GM21526 (cell line): ENCODE measurements around the gene PAFAH1B2.
"Not testable (repeated sequence)": the region's sequence is repeated elsewhere in the genome, so short reads cannot be mapped to it uniquely, and the experiment has no call there.

Experiments
- ATAC-seq: cut with Tn5 transposase; IDR thresholded peaks from one replicate; pipeline ENCODE4 v1.9.1; 2021; ENCODE audit warnings: moderate library complexity; ENCODE audit not compliant: unreplicated experiment, low FRiP score

PAFAH1B2 gene

DNA sequence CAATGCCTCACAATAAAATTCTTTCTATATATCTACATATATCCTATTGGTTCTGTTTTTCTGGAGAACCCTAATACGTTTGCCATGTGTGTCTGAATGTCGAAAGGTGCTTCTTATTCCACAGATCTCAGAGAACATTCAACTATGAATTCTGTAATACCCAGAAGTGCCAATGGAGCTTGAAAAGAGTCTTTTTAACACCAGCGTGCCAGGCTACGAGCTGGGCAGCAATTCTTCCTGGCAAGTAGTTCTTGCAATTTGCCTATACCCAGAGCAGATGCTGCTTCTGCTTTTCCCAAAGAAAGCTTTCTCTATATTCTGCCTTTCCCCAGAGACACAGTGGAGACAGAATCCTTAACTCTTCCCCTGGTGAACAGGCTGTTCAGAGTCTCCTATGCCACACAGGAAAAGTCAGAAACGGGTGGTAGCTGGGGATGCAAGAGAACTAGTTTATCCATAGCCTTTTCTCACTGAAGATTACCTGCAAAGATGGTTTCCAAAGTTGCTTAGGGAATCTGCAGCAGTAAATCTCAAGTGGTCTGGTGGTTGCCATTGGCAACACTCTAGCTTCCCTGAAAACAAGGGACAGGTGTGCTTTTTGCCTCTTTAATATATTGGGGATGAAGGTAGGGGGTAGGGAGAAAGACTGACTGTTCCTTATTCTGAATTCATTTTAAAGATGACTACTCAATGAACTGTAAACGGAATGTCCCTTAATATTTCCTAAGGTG is 16.8 kb upstream of the PAFAH1B2 start:
- no peak for ATAC-seq

DNA sequence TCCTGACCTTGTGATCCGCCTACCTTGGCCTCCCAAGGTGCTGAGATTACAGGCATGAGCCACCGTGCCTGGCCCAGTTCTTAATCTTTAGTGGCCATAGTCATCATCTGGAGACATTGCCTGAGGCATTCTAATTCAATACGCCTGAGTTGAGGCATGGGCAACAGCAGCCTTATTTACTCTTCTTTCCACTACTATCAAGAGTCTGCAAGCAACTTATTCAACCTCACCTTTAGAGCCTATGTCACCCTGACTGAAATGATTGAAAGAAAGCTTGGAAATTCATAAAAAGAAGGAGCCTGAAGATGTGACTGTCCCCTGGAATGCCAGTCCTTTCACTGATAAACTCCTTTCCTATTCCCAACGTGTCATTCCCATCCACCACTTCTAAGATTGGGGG is 15.8 kb upstream of the PAFAH1B2 start:
- no peak for ATAC-seq

DNA sequence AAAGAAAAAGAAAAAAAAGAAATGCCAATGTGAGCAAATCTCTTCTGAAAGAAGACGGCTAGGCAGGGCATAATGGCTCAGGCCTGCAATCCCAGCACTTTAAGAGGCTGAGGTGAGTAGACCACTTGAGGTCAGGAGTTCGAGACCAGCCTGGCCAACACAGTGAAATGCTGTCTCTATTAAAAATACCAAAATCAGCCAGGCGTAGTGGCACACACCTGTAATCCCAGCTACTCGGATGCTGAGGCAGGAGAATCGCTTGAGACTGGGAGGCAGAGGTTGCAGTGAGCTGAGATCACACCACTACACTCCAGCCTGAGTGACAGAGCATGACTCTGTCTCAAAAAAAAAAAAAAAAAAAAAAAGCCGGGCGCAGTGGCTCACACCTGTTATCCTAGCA is 13.7 kb upstream of the PAFAH1B2 start:
- not testable (repeated sequence) for ATAC-seq

DNA sequence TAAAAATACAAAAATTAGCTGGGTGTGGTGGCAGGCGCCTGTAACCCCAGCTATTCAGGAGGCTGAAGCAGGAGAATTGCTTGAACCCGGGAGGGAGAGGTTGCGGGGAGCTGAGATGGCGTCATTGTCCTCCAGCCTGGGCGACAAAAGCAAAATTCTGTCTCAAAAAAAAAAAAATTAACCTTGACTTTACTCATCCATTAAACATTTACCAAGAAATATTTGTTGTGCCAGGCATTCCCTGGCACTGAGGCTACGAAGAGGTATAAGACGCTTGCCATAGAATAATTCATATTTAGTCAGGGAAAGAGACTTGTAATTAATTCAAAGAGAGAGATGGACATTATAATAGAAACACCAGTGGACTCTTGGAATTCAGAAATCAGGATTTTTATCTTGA is 13.2 kb upstream of the PAFAH1B2 start:
- ATAC-seq, result no peak

DNA sequence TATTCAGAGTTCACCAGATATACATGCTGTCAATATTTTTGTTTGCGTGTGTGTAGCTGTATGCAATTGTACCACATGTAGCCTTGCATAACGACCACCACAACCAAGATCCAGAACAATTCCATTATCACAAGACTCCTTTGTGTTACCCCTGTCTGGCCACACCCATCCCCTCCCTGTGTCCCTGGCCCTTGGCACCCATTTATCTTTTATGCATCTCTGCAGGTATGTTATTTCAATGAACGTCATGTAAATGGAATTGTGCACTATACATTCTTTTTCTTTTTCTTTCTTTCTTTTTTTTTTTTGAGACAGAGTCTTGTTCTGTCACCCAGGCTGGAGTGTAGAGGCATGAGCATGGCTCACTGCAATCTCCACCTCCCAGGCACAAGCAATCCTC is 9.7 kb upstream of the PAFAH1B2 start:
- no peak for ATAC-seq

DNA sequence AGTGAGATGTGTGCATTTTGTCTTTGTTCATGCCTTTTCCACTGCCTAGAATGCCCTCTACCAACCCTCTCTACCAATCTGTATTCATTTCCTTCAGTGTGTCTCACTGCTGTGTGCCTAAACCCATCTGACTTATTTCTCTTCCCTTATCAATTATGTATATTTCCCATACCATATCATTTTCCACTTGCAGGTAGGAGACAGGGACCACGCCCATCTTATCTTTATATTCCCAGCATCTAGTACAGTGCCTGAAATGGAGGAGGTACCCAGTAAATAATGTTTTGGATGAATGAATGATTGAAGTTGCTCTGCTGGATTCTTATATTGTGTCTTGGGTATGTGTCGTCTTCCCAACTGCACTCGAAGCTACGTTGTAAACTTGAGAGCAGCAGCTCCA is 9.1 kb upstream of the PAFAH1B2 start:
- not testable (repeated sequence) for ATAC-seq

DNA sequence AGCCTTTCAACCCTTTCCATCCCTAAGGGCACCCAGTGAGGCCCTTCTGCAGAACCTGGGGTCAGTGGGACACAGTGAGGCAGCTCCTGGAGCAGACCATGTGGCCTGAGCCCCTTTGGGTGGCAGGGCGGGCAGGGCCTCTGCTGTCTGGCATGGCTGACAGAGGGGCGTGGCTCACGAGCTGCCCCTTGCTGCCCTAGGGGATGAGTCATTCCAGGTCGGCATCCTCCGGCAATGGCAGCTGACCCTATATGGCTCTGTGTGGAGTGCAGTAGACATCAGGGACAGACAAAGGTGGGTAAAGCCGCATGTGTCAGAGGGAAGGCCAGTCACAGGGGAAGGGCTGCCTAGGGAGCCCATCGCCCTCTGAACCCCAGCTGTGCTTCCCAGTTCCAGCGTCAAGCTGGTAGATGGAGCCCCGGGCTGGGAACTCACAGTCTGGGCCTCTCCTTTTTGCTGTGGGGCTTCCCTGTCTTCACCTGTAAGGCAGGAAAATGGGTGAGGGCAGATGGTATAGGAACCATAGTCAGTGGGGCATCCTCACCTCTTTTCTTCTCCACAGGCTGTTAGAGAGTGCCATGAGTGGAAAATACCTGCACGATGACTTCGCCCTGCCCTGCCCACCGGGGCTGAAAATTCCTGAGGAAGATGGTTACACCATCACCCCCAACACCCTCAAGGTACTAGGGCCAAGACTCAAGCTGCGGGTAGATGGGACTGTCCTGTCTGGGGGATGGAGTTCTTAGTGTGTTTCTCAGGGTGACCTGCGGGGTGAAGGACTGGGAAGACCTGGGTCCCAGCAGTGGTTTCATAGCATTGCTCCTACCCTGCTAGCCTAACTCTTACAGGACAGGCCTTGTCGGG is 6.6 kb upstream of the PAFAH1B2 start:
- ATAC-seq, result not testable (repeated sequence)

DNA sequence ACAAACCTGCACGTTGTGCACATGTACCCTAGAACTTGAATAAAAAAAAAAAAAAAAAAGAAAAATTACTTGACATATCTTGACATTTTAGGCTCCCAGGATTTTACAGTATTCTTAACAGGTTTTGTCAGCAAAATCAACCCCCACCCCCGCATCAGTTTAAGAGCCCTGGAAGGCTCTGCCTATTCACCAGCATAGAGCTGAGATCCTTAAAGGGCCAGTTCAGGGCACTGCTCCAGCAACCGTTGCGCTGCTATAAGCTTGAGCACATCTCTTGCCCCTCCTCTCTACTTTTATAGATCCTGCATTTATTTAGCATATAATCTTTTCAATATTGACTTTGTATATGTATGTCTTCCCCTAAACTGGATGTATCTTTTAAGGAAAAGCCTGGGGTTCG is 697 bp upstream of the PAFAH1B2 start:
- ATAC-seq, result no peak

DNA sequence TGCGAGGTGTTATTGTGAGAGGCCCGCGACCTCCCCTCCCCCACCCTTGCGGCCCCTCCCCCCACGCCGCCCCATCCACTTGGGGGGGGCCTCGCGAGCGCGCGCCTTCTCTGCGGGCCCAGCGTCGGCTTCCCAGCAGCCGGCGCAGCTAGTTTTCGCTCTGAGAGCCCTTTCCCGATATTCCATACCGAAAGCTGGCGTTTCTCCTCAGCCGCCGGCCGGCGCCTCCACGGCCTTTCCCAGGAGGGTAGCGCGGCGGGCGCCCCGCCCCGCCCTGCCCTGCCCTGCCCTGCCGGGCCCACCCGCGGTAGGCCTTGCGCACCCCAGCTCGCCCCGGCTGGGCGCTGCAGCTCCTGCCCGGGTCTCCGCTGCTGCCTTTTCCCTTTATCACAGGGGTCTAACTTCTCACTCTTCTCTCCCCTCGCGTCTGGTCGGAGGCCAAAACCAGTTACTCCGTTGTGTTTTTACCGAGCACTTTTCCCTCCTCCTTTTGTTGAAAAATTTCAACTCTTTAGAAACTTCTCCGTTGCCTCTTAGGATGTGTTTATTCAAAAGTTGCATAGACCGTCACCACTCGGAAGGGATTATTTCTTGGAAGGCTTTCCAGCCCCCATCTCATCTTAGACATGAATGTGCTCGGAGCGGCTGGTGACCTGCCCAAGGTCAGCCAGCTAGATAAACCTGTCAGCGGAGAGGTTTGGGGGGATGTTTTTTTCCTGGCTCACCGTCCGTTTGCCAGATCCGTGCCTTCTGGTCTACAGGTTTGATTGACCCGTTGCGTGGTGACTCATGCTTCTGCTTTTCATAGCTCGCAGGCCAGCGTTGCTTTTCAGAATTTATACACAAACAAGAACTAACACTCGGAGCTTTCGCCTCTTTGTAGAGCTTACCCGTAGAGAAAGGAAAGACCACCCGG is 648 bp downstream of the PAFAH1B2 start:
- ATAC-seq, result peak; percentile 41

DNA sequence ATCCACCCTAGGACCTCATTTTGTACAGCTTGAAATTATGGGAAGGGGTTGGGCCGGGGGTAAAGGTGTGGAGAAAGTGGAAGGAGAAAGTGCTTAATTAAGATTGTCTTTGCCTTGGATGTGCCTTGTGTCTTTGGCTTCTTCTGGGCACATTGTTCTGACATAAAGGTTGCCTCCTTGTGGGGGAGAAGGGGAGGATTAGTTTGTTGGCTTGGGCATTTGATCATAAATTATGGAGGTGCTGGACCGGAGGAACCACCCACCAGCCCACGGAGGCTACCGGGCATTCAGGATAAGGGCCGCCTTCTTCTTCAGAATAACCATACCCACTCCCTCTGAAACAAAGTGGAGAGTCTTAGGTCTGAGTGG is 1.3 kb downstream of the PAFAH1B2 start:
- no peak for ATAC-seq

DNA sequence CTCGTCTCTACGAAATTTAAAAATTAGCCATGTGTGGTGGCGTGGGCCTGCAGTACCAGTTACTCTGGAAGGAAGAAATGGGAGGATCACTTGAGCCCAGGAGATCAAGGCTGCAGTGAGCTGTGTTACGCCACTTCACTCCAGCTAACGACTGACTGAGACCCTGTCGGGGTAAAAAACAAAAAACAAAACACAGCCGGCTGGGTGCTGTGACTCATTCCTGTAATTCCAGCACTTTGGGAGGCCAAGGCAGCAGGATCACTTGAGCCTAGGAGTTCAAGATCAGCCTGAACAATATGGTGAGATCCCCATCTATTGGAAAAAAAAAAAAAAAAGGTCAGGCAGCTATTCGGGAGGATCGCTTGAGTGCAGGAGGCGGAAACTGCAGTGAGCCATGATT is 2.4 kb downstream of the PAFAH1B2 start:
- ATAC-seq, result no peak

DNA sequence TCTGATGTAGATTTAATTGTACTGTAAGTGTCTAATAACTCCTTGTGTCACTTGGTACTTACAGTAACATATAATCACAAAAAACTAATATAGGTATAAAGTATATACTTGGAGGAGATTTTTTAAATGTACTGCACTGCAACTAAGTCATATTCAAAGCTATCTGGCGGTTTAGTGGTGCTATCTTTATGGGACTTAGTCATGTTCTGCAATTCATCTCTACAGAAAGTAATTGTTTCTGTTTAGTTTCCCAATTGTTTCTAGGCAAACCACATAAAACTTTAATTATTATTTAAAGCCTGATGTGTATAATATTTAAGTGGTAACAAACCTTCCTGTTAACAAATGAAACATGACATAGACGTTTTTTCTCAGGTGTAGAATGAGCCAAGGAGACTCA is 8.0 kb downstream of the PAFAH1B2 start:
- no peak for ATAC-seq

DNA sequence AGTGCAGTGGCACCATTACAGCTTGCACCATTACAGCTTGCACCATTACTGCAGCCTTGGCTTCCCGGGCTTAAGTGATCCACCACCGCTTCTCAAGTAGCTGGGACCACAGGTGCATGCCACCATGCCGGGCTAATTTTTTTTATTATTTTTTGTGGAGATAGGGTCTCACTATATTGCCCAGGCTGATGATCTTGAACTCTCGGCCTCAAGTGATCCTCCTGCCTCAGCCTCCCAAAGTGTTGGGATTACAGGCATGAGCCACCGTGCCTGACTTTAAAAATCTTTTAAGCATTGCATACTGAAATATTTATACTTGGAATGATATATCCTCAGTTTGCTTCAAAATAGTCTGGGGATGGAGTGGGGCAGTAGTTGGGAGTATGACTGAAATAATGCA is 10.4 kb downstream of the PAFAH1B2 start:
- ATAC-seq, result no peak

DNA sequence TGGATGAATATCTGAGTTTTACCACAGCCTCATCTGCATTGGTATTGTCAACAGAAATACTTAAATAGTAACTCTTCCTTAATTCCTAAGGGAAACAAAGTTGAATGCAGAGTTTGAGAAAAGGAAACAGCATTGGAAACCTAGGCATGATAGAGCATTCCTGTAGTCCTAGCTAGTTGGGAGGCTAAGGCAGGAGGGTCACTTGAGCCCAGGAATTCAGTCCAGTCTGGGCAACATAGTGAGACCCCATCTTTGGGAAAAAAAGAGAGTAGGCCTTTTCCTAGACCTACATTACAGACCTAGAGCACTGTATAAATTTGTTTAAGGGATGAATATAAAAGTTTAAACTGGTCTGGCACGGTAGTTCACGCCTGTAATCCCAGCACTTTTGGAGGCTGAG is 13.4 kb downstream of the PAFAH1B2 start:
- ATAC-seq, result no peak

DNA sequence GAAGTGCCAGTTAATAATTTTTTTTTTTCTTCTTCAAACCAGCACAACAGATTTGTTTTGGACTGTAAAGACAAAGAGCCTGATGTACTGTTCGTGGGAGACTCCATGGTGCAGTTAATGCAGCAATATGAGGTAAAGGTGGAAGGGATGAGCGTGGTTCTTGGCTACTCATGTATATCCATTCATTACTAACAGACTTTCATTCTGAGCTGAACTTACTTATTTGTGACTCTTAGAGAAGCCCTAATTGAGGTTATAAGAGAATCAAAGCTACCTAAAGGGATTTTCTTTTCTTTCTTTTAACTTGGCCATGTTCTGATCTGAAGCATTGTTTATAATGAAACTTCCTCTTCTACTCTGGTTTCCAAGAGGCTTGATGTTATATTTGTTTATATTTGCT is 15.8 kb downstream of the PAFAH1B2 start:
- ATAC-seq, result no peak

DNA sequence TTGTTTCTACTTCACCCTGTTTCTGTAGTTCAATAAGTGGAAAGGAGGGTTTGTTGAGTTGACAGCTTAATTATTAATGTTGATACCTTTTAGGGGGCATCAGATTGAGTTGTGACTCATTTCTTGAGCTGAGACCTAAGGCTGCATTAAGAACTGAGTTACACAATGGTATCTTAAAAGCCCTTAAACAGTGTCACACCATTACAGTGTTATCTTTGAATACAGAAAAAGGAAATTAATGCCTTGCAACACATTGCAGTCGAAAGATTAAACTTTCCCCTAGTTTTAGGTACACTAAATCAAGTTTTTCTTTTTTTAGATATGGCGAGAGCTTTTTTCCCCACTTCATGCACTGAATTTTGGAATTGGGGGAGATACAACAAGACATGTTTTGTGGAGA is 16.7 kb downstream of the PAFAH1B2 start:
- no peak for ATAC-seq

DNA sequence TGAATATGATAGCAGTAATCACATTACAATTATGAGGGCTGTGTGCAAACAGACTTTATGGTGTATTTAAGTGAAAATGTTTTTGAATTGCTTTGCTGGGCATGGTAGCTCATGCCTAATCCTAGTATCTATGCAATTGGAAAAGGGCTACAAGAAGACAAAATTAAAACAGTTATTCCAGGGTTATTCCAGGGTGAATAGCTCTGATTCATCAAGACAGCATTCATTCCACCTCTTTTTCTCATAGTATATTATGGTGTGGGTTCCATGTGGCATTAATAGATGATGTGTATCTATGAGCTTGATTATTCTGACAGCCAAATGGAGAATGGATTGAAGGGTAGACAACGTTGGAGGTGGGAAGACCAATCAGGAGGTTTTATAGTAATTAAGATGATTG is 22.4 kb downstream of the PAFAH1B2 start:
- ATAC-seq, result no peak

DNA sequence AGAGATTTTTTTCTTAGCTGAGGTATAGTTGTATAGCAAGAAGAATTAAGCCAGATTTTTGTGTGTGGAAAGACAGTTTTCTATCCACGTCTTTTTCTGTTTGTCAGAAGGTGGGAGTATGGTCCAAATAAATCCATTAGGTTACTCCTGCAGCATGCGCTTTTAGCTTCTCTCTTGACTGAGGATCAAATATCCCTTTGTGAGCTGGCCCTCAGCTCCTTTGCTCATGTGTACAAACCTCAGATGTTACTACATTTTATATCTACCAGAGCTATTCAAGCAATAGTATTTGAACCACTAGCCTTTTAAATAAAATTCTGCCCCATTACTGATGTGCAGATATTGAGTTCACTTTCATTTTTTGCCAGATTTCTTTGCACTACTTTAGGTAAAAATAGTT is 25.6 kb downstream of the PAFAH1B2 start:
- no peak for ATAC-seq

DNA sequence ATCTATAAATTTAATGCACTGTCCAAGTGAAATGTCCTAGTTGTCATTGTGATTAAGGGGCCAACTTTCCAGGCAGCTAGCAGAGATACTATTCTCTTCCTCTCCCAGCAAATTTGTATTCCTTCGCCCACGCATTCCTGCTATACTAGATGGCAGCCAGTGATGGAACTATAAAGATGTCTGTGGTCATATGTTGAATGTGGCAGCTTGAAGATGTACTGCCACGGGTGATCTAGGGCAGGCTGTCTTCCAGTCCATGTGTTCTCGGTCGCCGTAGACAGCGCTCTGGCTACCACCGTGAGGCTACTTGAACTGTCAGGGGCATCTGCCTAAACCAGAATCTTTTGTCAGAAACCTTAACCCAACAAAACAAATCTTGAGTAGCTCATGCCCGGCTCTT is 26.1 kb downstream of the PAFAH1B2 start:
- no peak for ATAC-seq

DNA sequence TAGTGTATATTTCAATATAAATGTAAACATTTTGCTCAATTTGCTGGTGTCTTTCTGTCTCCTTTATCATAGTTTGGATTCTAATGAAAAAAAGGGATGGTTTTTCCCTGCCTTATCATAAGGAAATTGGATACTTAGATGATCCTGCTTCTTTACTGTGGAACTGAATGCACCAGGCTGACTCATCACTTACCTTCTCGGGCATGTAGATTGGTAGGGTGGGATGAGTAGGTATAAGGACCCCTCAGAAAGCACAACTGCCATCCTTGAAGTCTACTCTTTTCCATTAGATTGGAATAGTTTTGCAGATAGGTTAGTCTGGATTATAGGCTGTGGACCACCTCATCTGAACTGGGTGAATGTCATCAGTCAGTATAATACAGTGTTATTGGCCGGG is 26.9 kb downstream of the PAFAH1B2 start:
- ATAC-seq, result no peak

DNA sequence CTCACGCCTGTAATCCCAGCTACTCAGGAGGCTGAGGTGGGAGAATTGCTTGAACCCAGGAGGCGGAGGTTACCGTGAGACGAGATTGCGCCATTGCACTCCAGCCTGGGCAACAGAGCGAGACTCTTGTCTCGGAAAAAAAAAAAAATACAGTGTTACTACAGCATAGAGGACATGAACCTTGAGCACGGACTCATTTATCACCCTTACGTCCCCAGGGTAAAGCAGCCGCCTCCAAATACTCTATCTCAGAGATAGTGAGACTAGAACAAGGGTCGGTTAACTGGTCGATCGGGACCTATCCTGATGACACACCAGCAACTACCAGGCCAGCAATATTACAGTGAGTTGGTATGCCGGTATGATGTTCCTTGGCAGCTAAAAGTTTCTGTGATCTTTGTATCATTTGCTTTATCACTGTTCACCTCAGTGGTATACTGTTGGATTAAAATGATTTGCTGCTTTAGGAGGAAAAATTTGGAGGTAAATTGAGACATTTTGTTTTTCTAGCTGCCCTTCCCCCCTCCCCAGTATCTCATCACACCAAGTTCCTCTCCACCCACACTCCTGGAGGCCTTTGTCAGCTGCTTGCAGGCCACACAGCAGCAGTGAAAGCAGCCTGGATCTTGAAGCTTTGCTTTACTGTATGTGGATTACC is 27.4 kb downstream of the PAFAH1B2 start:
- no peak for ATAC-seq
